Retina (tissue), 1 donor: ENCODE results near the gene THRSP.
"Not testable (repeated sequence)": the region's sequence is repeated elsewhere in the genome, so short reads cannot be mapped to it uniquely, and the experiment has no call there.

ENCODE experiments used
- DNase-seq: peaks from one replicate; pipeline ENCODE4 v3.0.0-alpha.2; 2016

THRSP gene

GRCh38 chr11:78067704-78068103, 4.0 kb downstream of the THRSP start:
- no peak for DNase-seq

GRCh38 chr11:78069465-78069864, 5.8 kb downstream of the THRSP start:
- DNase-seq = no peak

GRCh38 chr11:78070621-78071020, 7.0 kb downstream of the THRSP start:
- DNase-seq = no peak

GRCh38 chr11:78071717-78072116, 8.1 kb downstream of the THRSP start:
- DNase-seq = no peak

GRCh38 chr11:78072455-78072854, 8.8 kb downstream of the THRSP start:
- no peak for DNase-seq

- no peak for DNase-seq
These were observed 11.1 kb downstream of the THRSP start for GRCh38 chr11:78074756-78075155.

GRCh38 chr11:78076733-78077403, 13.2 kb downstream of the THRSP start:
- no peak for DNase-seq

GRCh38 chr11:78077592-78077991, 13.9 kb downstream of the THRSP start:
- not testable (repeated sequence) for DNase-seq

- no peak for DNase-seq
These were observed 14.8 kb downstream of the THRSP start for GRCh38 chr11:78078218-78079167.

GRCh38 chr11:78079232-78080083, 15.8 kb downstream of the THRSP start, which contains the start of gene NDUFC2:
TSS of gene NDUFC2 (minus strand) at chr11:78079862. CDS start at chr11:78079744, 118 bp downstream.
- DNase-seq = peak; percentile 94

GRCh38 chr11:78080084-78080817, 16.6 kb downstream of the THRSP start:
- no peak for DNase-seq

- no peak for DNase-seq
These were observed 17.3 kb downstream of the THRSP start for GRCh38 chr11:78080818-78081495.

- no peak for DNase-seq
These were observed 17.9 kb downstream of the THRSP start for GRCh38 chr11:78081583-78081982.

GRCh38 chr11:78082146-78082545, 18.5 kb downstream of the THRSP start:
- no peak for DNase-seq

GRCh38 chr11:78083021-78083420, 19.4 kb downstream of the THRSP start:
- DNase-seq = peak; percentile 19

GRCh38 chr11:78084506-78084905, 20.8 kb downstream of the THRSP start:
- not testable (repeated sequence) for DNase-seq

GRCh38 chr11:78085972-78086371, 22.3 kb downstream of the THRSP start:
- DNase-seq = no peak

- DNase-seq = not testable (repeated sequence)
These were observed 22.9 kb downstream of the THRSP start for GRCh38 chr11:78086521-78087074.

GRCh38 chr11:78094250-78094649, 30.6 kb downstream of the THRSP start:
- no peak for DNase-seq

GRCh38 chr11:78097666-78098385, 34.2 kb downstream of the THRSP start:
- no peak for DNase-seq

GRCh38 chr11:78099666-78100065, 36.0 kb downstream of the THRSP start:
- no peak for DNase-seq
